ENCODE data around the gene COPS8. TPM values are rescaled to one million over a fixed set of nuclear protein-coding genes. Genes with fewer than 3 reads are reported as not detected.

Gene COPS8
- total RNA-seq, 1 donor from 2014 or later, result 53.7 TPM

DNA sequence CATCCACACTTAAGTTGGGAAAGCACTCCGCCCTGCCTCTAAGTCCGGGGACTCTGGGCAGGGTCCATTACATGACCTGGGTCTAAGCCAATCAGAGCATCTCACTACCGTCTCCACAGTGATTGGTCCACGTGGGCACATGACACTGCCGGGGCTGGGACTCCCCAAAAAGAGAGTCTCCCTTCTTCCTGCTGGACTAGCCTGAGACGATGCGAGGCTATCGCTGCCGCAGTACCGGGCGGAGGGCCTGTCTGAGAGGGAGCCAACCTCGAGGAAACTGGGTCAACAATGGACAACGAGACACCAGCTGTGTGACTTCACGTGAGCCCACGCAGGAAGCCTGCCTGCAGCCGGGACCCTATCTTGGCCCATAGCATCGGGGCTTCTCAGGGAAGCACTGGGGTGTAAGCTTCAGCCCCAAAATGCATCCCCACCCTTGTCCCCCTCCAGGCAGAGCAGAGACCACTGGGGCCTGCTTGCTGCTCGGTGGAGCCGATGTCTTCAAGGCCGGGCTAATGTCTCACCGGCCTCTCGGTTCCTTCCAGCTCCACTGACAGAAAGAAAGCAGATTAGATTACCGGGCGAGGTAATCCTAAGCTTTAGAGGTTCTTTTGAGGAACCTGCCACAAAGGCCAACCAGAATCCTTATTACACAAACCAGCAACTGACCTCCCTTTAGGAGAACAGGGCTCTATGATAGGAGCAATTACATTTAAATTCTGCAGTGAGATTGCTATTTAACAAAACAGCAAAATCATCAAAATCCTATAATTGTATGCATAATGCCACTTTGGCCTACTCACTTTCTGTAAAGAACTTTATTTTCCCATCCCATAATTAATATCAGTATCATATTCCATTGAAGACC is 21.3 kb upstream of the COPS8 start:
- DNase-seq (ENCODE audit: low spot score), result no peak

DNA sequence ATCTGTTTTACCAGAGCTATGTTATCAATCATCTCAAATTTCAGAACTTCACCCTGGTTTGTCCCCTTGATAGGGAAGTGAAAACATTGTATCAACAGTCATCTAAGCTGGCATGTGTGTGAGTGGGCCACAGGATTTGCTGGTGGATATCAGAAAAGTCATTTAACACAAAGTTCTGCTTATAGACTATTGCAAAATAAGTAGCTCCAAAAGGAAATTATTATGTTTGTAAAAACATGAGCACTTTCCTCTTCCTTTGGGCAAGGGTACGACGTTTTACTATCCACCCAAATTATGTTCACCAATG is 20.7 kb upstream of the COPS8 start:
- no peak for DNase-seq (ENCODE audit: low spot score)

GRCh38 chr2:237066396-237066795 is 19.3 kb upstream of the COPS8 start:
- no peak for DNase-seq (ENCODE audit: low spot score)

GRCh38 chr2:237068005-237068576 is 17.6 kb upstream of the COPS8 start:
- no peak for DNase-seq (ENCODE audit: low spot score)

DNA sequence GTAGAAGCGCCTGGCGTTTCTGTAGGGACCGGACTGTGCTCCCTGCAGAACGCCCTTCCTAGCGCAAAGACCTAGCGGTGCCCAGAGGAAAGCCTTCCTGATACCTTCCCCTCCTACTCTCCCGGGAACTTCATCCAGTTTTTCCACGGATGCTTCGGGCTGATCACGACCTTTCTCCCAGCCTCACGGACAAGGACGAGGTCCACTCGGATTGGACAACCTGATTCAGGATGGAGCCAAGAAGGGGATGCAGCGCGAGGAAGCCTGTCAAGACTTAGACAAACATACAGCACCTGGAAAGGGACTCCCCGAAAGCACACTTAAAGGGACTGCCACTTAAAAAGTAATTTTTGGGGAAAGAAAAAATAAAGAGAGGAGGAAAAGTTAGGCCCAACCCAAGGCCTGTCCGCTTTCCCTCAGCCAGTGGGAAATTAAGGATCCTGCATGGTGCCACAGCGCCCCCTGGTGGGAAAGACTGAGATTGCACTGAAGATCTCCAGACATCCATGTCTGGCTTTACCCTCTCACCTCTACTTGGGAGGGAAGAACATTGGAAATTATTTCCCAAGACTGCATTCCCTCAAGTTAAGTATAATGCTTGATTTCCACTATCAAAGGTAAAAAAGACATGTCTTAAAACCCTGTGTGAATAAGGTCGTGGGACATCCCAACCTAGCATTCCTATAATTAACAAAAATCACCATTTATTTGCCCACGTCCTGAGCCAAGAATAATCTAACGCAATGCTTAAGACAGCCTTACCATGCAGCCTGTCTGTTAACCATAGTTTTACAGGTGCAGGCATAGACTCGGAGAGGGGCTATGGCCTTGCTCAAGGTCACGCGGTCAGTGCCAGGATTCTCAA is 13.4 kb upstream of the COPS8 start:
- no peak for DNase-seq (ENCODE audit: low spot score)

DNA sequence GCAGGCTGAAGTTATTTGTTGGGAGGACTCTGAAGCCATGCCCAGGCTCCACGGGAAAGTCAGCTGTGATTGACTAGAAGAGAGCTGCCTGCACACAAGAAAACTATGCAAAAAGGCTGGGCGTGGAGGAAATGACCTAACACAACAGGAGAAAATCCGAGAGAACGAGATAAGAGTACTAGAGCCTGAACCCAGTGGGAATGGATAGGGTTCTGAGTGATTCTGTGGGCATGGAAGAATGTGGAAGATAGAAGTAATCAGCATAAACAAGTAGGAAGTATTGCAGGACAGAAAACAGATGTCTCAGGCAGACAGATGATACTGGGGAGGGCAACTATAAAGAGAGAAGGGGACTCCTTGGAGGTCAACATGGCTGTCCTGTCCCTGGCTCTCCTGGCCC is 12.1 kb upstream of the COPS8 start:
- no peak for DNase-seq (ENCODE audit: low spot score)

- DNase-seq (ENCODE audit: low spot score), result no peak
These were observed 11.3 kb upstream of the COPS8 start for GRCh38 chr2:237074211-237074993.

- DNase-seq (ENCODE audit: low spot score), result no peak
These were observed 9.7 kb upstream of the COPS8 start for GRCh38 chr2:237075749-237076599.

GRCh38 chr2:237081596-237081995 is 4.1 kb upstream of the COPS8 start:
- no peak for DNase-seq (ENCODE audit: low spot score)

DNA sequence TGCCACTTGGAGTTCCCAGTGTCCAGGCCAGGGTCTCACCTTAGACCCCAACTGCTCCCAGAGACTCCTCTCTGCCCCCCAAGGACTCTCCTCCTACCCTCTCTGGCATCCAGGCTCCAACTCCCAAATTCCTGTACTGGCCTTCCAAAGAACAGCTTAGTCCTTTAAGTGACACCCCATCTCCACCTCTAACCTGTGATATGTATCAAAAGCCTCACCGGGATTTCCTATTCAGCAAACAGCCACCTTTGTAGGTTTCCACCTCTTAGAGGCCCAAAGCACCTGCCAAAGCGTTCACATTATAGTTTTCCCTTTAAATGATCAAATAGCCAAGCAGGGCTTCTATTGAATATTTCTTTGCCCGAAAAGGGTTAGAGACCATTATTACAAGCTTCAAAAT is 2.7 kb upstream of the COPS8 start:
- no peak for DNase-seq (ENCODE audit: low spot score)

DNA sequence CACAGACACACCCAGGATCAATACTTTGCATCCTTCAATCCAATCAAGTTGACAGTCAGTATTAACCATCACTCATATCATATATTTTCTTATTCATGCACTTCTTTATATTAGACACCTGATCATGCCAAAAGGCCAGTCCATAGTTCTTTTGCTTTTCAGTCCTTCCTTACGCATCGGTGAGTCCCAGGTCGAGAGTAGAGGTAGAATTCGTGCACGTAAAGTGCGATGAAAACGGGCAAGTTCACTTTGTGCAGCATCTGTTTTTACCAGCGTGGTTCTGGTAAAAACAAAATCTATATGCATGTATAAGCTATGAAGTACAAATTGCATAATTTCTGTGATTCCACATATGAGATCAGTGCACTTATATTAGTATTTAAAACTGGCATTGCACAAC is 1.2 kb upstream of the COPS8 start:
- no peak for DNase-seq (ENCODE audit: low spot score)

DNA sequence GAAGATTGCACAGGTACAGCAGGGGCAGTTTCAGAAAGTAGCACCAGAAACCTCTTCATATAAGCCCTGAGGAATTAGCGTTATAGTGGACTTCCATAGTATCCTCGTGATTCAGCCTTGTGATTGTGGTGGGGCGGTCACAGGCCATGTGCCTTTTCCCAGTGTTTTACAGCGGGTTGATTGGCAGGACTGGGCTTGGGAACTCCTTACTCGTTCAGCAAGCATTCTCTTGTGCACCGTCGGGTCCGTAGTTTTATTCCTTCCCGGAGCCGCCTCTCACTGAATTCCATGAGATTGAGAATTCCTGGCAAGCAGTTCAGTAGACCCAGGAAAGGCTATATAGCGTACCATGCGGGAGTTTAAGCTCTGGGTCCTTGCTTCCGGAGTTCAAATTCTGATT is 5.2 kb downstream of the COPS8 start:
- DNase-seq (ENCODE audit: low spot score), result no peak

GRCh38 chr2:237091779-237092436 is 6.2 kb downstream of the COPS8 start:
- DNase-seq (ENCODE audit: low spot score), result no peak

DNA sequence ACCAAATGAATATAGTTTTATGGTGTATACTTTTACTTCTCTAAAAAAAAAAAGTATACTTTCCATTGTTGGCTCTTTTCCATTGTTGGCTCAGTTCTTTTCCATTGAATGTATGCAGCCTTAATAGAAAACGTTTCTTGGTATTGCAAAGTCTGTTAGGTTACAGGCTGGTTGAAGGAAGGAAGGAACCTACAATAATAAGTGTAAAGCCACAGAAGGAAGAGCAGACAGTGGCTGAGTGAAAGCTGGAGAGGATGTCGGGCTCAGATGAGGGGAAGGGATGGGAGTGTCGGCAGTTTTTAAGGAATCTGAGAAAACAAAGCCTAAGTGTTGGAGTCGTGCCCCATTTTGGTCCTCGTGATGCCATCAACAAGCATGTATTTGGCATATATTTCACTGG is 6.8 kb downstream of the COPS8 start:
- DNase-seq (ENCODE audit: low spot score), result no peak

DNA sequence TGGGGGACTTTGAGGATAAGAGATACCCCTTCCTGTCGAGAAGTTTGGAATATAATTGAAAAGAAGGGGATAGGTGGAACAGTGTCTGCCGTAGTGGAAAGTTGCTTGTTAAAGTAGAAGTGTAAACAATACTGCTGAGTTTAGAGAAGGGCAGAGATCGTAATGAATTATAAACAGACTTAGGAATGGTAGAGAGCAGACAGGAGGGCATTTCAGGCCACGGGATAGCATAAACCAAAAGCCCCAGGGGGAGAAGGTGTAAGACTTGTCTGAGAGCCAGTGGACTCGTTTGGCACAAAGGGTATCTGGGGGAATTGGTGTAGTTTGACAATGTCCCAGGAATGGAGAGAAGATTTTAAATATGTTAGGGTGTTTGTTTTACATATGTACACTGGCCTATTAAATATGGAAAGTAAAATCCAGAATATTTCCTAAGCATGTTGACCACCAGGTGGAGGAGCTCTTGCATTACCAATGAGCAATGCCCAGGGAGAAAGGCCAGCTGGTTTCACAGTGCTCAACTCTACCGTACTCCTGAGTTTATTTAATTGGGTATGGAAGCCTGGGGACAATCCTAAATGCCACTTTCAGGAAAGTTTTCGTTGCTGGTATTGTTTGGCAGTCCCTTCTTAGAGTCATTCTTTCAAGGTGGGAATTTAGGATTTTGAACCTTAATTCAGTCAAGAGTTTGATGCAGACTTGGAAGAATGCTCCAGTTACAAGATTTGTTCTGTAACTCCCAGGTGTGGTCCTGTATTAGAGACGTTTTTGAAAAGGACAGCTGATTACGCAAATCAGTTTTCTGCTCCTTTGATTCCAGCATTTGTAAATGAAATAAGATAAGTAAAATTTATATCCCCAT is 7.5 kb downstream of the COPS8 start:
- no peak for DNase-seq (ENCODE audit: low spot score)

GRCh38 chr2:237096201-237096600 is 10.5 kb downstream of the COPS8 start:
- no peak for DNase-seq (ENCODE audit: low spot score)

GRCh38 chr2:237096911-237097310 is 11.2 kb downstream of the COPS8 start:
- DNase-seq (ENCODE audit: low spot score), result no peak

DNA sequence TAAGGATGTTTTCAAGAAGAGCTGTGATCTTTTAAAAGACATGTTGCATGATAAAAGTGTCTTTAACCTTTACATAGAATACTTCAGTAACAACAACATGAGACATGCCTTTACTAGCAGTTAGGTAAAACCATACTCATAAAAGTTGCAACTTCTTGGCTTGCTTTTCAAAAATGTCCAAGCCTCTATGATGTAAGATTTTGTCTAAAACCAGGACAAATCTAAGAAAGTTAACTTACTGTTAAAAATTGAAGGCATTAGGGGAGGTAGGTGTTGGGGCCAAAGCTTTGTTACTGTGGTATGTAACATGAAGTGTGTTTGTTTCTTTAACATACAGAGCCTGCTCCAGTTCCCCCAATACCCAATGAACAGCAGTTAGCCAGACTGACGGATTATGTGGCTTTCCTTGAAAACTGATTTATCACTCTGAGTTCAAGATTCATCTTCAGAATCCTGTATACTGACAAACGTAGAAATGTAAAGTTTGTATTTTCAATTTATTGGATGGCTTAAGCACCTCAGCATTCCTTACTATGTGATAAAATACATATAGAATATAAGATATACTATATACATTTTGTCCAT is 11.7 kb downstream of the COPS8 start:
- DNase-seq (ENCODE audit: low spot score), result no peak

All from mesenteric fat pad (tissue), 1 donor.